Suprapubic skin (tissue), 4 donors: ENCODE data around the gene RUFY4. TPM values are rescaled to one million over a fixed set of nuclear protein-coding genes. Genes with fewer than 3 reads are reported as not detected.

Experiments
- DNase-seq, 2 donors: peaks; one replicate each; pipeline ENCODE4 v3.0.0-alpha.2; 2019; ENCODE audit warnings: low spot score in 2 of 2
- H3K27ac ChIP-seq: fragments of 200-600 bp; sonication (generic); one replicate; pipeline ENCODE4 v1.5.1; 2019
- H3K27me3 ChIP-seq: fragments of 200-600 bp; sonication (generic); one replicate; pipeline ENCODE4 v1.5.1; 2019
- H3K36me3 ChIP-seq: fragments of 200-600 bp; sonication (generic); one replicate; pipeline ENCODE4 v1.5.1; 2019
- H3K4me1 ChIP-seq: fragments of 200-600 bp; sonication (generic); one replicate; pipeline ENCODE4 v1.5.1; 2019
- H3K4me3 ChIP-seq: fragments of 200-600 bp; sonication (generic); one replicate; pipeline ENCODE4 v1.5.1; 2019; ENCODE audit warnings: mild to moderate bottlenecking
- H3K9me3 ChIP-seq: fragments of 200-600 bp; sonication (generic); one replicate; pipeline ENCODE4 v1.5.1; 2019
- EP300 ChIP-seq: sonication (generic); formaldehyde crosslinking; IDR thresholded peaks from one replicate; pipeline ENCODE4 v1.6.1; 2017; ENCODE audit warnings: antibody characterized with exemption
- POLR2A ChIP-seq, 2 donors: fragments of 450-650 bp; IDR thresholded peaks; one replicate each; pipeline ENCODE4 v1.6.1; 2017; ENCODE audit warnings: antibody characterized with exemption in 2 of 2, mild to moderate bottlenecking in 2 of 2, moderate library complexity in 2 of 2
- POLR2AphosphoS5 ChIP-seq, 3 donors: sonication (generic); formaldehyde crosslinking; IDR thresholded peaks; one replicate each; pipeline ENCODE4 v1.6.1; 2017; ENCODE audit warnings: antibody characterized with exemption in 3 of 3
- WGBS: methylation state at CpG from one replicate; pipeline ENCODE4 v1.1.5; 2018; 5-methylcytosine and 5-hydroxymethylcytosine counted together
- total RNA-seq, 4 donors: library from RNA; depleted of rRNA; stranded (reverse); fragments of >200 nt; gene quantifications; one replicate each; pipeline ENCODE4 v1.1.0, GENCODE V29; 2016
- TF ChIP-seq, protein P1 (sequence below), 2 donors: fragments of 200-600 bp in 1 of 2; fragments of 450-650 bp in 1 of 2; sonication (generic) in 1 of 2; IDR thresholded peaks; one replicate each; pipeline ENCODE4 v1.5.1; 2016 to 2019; ENCODE audit warnings: antibody characterized with exemption in 2 of 2, mild to moderate bottlenecking in 1 of 2, moderate library complexity in 1 of 2

Gene RUFY4
- total RNA-seq, 4 donors from 2014 or later, result not detected

DNA sequence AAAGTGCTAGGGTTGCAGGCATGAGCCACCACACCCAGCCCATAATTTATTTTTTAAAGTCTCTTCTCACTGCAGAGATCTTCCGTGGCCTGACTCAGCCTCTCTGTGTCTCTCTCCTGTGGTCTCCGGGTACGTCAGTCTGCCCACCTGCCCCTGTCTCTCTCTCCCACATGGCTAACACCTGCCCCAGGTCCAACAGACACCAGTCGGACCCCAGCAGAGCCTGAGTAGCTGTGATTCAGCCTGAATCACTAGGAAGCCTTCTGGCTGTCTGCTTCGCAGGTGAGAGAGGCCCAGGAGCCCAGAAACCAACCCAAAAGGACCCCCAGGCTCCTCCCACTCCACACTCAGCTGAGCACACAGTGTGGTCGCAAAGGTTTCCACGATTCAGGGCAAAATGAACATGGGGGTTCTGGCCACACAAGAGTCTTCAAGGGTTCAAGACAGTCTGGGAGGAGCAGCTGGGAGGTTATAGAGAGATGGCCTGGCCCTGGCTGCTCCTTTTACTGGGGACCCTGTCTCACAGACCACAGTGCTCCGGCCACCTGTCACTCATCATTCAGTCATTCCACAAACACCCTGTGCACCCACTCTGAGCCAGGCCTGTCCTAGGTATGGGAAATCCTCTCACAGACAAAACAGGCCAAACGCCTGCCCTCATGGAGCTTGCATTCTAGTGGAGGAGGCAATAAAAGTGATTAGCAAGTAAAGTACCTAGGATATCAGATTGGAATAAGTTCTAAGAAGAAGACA lies 8.6 kb downstream of the RUFY4 start:
- no peak for DNase-seq
- no peak overlapping the region for H3K4me3 ChIP-seq
- no peak overlapping the region for H3K27ac ChIP-seq
- H3K4me1 ChIP-seq, result no peaks in the 10 kb centered on the region
- no peak for TF ChIP-seq EP300
- no peak for TF ChIP-seq POLR2AphosphoS5 (IDR thresholded peaks at IDR 0.05)
- TF ChIP-seq, protein P1, sequence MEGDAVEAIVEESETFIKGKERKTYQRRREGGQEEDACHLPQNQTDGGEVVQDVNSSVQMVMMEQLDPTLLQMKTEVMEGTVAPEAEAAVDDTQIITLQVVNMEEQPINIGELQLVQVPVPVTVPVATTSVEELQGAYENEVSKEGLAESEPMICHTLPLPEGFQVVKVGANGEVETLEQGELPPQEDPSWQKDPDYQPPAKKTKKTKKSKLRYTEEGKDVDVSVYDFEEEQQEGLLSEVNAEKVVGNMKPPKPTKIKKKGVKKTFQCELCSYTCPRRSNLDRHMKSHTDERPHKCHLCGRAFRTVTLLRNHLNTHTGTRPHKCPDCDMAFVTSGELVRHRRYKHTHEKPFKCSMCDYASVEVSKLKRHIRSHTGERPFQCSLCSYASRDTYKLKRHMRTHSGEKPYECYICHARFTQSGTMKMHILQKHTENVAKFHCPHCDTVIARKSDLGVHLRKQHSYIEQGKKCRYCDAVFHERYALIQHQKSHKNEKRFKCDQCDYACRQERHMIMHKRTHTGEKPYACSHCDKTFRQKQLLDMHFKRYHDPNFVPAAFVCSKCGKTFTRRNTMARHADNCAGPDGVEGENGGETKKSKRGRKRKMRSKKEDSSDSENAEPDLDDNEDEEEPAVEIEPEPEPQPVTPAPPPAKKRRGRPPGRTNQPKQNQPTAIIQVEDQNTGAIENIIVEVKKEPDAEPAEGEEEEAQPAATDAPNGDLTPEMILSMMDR (IDR thresholded peaks at IDR 0.05), result no peak
- TF ChIP-seq POLR2A (IDR thresholded peaks at IDR 0.05), result no peak
- H3K27me3 ChIP-seq, result no peaks in the 10 kb centered on the region
- no peaks in the 10 kb centered on the region for H3K36me3 ChIP-seq
- WGBS, result 80% methylated on average over 8 of the region's 9 CpGs
- no peaks in the 10 kb centered on the region for H3K9me3 ChIP-seq

DNA sequence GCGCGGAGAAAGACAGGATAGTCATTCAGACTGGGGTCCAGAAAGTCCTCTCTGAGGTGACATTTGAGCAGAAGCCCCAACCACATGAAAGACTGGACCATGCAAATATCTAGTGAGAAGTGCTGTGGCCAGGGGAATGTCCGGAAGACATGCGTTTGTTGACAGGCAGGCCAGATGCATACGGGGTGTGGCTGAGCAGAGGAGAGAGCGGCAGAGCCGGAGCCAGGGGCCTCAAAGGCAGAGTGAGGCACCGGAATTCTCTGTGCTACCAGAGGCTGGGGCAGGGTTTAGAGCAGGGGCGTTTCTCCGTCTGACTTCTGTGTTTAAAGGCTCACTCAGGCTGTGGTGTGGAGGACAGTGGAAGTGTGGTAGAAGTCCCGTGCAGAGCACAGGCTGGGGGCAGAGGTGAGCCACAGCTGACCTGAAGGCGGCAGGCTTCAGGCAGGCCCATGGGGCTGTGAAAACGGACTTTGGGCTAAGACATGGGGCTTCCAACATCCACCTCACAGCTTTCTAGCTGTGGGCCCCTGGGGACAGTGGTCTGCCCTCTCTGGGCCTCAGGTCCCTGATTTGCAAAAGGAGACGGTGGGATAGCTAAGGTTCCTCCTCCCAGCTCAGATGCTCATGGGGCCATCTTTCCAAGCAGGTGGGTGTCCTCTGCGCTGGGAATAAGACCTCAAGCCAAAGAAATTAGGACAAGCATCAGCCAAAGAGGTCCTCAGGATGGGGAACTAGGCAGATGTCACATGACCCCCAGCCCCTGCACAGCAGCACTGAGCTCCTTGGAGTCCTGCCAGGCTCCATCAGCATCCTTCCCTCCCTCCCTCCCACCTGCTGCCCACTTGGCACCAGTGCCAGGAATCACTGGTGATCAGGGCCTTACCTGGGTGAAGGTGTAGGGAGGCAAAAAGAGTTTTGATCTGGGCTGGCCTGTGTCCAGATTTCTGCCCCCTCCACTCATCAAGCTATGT lies 11.2 kb downstream of the RUFY4 start:
- 71% methylated on average over 12 of the region's 15 CpGs for WGBS
- Histone ChIP-seq H3K36me3 (no peaks in the 10 kb centered on the region), H3K4me3 (no peak overlapping the region), H3K27ac (no peak overlapping the region), H3K27me3 (no peaks in the 10 kb centered on the region), H3K9me3 (no peaks in the 10 kb centered on the region), H3K4me1 (no peaks in the 10 kb centered on the region)
- DNase-seq, result no peak
- TF ChIP-seq, protein P1 (IDR thresholded peaks at IDR 0.05), result no peak
- TF ChIP-seq POLR2A (IDR thresholded peaks at IDR 0.05), result no peak
- no peak for TF ChIP-seq POLR2AphosphoS5 (IDR thresholded peaks at IDR 0.05)

- DNase-seq, result no peak
- TF ChIP-seq POLR2AphosphoS5 (IDR thresholded peaks at IDR 0.05), result no peak
- TF ChIP-seq POLR2A (IDR thresholded peaks at IDR 0.05), result no peak
- TF ChIP-seq, protein P1 (IDR thresholded peaks at IDR 0.05), result no peak
- TF ChIP-seq EP300, result no peak
- WGBS, result 80% methylated on average over 2 of the region's 2 CpGs
Observed at GRCh38 chr2:218081063-218081462, 12.0 kb downstream of the RUFY4 start.

DNA sequence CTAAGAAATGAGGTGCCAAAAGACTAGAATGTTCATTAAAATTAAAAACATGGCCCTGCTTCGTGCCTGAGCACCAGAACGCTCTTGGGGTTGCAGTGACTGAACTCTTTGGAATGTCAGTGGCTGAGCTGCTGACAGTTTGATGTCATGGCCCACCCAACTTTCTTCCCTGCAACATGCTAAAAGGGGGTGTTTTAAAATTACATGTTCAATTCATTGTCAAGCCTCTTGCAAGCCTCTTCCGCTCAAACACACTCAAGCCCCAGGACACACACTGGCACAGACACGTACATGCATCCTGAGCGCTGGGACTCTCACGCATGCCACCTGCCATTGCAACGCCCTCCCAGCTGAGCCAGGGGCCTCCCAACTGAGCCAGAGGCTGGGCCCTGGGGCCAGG lies 12.6 kb downstream of the RUFY4 start:
- H3K27me3 ChIP-seq, result no peaks in the 10 kb centered on the region
- no peaks in the 10 kb centered on the region for H3K4me1 ChIP-seq
- TF ChIP-seq, protein P1 (IDR thresholded peaks at IDR 0.05), result no peak
- 65% methylated on average over 7 of the region's 7 CpGs for WGBS
- peaks cover 6% of the 10 kb centered on the region for H3K9me3 ChIP-seq
- no peaks in the 10 kb centered on the region for H3K36me3 ChIP-seq
- H3K4me3 ChIP-seq, result no peak overlapping the region
- DNase-seq, result no peak
- H3K27ac ChIP-seq, result no peak overlapping the region

More at GRCh38 chr2:218081063-218081462, 12.0 kb downstream of the RUFY4 start:
- H3K4me3 ChIP-seq, result no peak overlapping the region
- peaks cover 1% of the 10 kb centered on the region for H3K9me3 ChIP-seq
- no peaks in the 10 kb centered on the region for H3K4me1 ChIP-seq
- H3K27me3 ChIP-seq, result no peaks in the 10 kb centered on the region
- no peaks in the 10 kb centered on the region for H3K36me3 ChIP-seq
- no peak overlapping the region for H3K27ac ChIP-seq
